OCI-LY1 (cell line): ENCODE results near the gene KCNN3.

ENCODE experiments used
- CTCF ChIP-seq: fragments of 200-600 bp; sonication (generic), shearing (Covaris generic); IDR thresholded peaks from 2 replicates; pipeline ENCODE4 v1.5.1; 2017; ENCODE audit warnings: mild to moderate bottlenecking, antibody characterized with exemption, low read length, moderate library complexity, mixed read lengths
- EZH2 ChIP-seq: fragments of 200-600 bp; sonication (generic), shearing (Covaris generic); IDR thresholded peaks from 2 replicates; pipeline ENCODE4 v1.8.0; 2017; ENCODE audit warnings: borderline replicate concordance, mixed run types, mild to moderate bottlenecking, antibody characterized with exemption, low read length, moderate library complexity, mixed read lengths

- TF ChIP-seq CTCF (no peak), EZH2 (no peak)
Observed at GRCh38 chr1:154859786-154860155, 10.3 kb downstream of the KCNN3 start.
